Measurements from ENCODE around the gene CEACAM21. TPM values are rescaled to one million over a fixed set of nuclear protein-coding genes. Genes with fewer than 3 reads are reported as not detected.

The CEACAM21 gene
- total and polyA plus RNA-seq, 7 donors, result 0.05 to 0.48 (median 0.21) TPM; not detected in 2

- WGBS, 3 donors, result 4 to 9% (median 7%) methylated on average over 10 of the region's 10 CpGs
- ATAC-seq (peak in 1 of 4 donors; percentile 54), DNase-seq (peak in 1 of 2 donors; percentile 49)
- H3K9me3 ChIP-seq, result no peaks in the 10 kb centered on the region
- no peaks in the 10 kb centered on the region for H3K4me1 ChIP-seq
- H3K27me3 ChIP-seq (ENCODE audit: insufficient read depth in 3 of 3, low read length in 2 of 3), result peaks cover 0 to 19% (median 0%) of the 10 kb centered on the region in 3 donors
- H3K36me3 ChIP-seq (ENCODE audit: insufficient read depth in 1 of 2, low read depth in 1 of 2), result no peaks in the 10 kb centered on the region
- intact Hi-C loops (cut with DNase I), result loop anchor here in 1 of 2 donors (2.0 kb wide), 1 partner anchor 149 kb away; no protein-coding TSS in a partner anchor
- peak; percentile 77 for TF ChIP-seq CTCF (IDR thresholded peaks at IDR 0.05)
- H3K27ac ChIP-seq, result no peak overlapping the region
- no peak overlapping the region for H3K4me3 ChIP-seq
These were observed 21.7 kb downstream of the CEACAM21 start for GRCh38 chr19:41597600-41598041.

DNA sequence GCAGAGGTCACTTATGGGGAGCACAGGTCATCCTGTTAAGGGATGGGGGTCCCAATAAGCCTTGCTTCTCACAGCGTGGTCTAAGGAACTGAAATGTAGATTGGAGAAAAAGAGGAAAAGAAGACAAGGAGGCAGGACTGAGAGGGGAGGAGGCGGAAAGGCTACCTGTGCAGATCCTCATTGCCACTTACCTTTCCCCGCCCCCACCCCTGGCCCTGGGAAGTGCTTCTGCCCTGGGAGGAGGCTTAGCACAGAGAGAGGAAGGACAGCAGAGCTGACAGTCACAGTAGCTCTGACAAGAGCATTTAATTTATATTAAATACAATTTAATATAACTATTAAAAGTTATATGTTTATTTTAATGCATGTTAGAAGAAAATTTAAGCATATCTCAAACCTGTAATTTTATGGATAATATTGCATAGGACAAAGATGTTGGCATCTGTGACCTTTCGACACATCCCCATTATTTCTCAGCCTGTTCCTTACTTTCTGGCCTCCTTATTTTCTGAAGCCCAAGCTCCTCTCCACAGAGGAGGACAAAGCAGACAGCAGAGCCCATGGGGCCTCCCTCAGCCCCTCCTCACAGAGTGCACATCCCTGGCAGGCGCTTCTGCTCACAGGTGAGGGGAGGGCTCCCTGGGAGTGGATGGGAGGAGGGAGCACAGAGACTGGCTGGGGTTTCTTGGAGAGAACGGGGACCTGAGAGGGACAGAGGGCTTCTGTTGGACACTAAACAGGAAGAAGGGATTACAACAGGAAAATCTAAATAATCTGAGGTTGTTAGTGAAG lies 23.4 kb downstream of the CEACAM21 start:
- H3K4me1 ChIP-seq, result no peaks in the 10 kb centered on the region
- no peak for ATAC-seq
- H3K4me3 ChIP-seq, result no peak overlapping the region
- DNase-seq, result no peak
- no peaks in the 10 kb centered on the region for H3K36me3 ChIP-seq (ENCODE audit: insufficient read depth in 1 of 2, low read depth in 1 of 2)
- H3K27me3 ChIP-seq (ENCODE audit: insufficient read depth in 3 of 3, low read length in 2 of 3), result peaks cover 0 to 19% (median 1%) of the 10 kb centered on the region in 3 donors
- intact Hi-C loops (cut with DNase I), result no loop called here
- TF ChIP-seq CTCF (IDR thresholded peaks at IDR 0.05), result no peak
- WGBS, 3 donors, result 21 to 32% (median 28%) methylated on average over 6 of the region's 6 CpGs
- no peaks in the 10 kb centered on the region for H3K9me3 ChIP-seq
- H3K27ac ChIP-seq, result no peak overlapping the region

- no peaks in the 10 kb centered on the region for H3K9me3 ChIP-seq
- peaks cover 0 to 19% (median 1%) of the 10 kb centered on the region in 3 donors for H3K27me3 ChIP-seq (ENCODE audit: insufficient read depth in 3 of 3, low read length in 2 of 3)
- no peak for TF ChIP-seq CTCF (IDR thresholded peaks at IDR 0.05)
- DNase-seq (no peak), ATAC-seq (no peak)
- no peak overlapping the region for H3K4me3 ChIP-seq
- H3K27ac ChIP-seq, result no peak overlapping the region
- WGBS, 3 donors, result 34 to 49% (median 41%) methylated on average over 4 of the region's 4 CpGs
- intact Hi-C loops (cut with DNase I), result no loop called here
- no peaks in the 10 kb centered on the region for H3K4me1 ChIP-seq
- no peaks in the 10 kb centered on the region for H3K36me3 ChIP-seq (ENCODE audit: insufficient read depth in 1 of 2, low read depth in 1 of 2)
These were observed 25.8 kb downstream of the CEACAM21 start for GRCh38 chr19:41601771-41602170.

GRCh38 chr19:41604831-41605230 lies 28.9 kb downstream of the CEACAM21 start:
- H3K36me3 ChIP-seq (ENCODE audit: insufficient read depth in 1 of 2, low read depth in 1 of 2), result no peaks in the 10 kb centered on the region
- 28 to 33% (median 30%) methylated on average over 3 of the region's 3 CpGs for WGBS, 3 donors
- H3K4me3 ChIP-seq, result no peak overlapping the region
- H3K9me3 ChIP-seq, result no peaks in the 10 kb centered on the region
- TF ChIP-seq CTCF (IDR thresholded peaks at IDR 0.05), result no peak
- DNase-seq (no peak), ATAC-seq (no peak)
- H3K27me3 ChIP-seq (ENCODE audit: insufficient read depth in 3 of 3, low read length in 2 of 3), result peaks cover 0 to 12% (median 1%) of the 10 kb centered on the region in 3 donors
- H3K27ac ChIP-seq, result no peak overlapping the region
- intact Hi-C loops (cut with DNase I), result no loop called here
- no peaks in the 10 kb centered on the region for H3K4me1 ChIP-seq
